ENCODE measurements around the gene MTHFSD. TPM values are rescaled to one million over a fixed set of nuclear protein-coding genes. Genes with fewer than 3 reads are reported as not detected.

MTHFSD gene
- polyA plus RNA-seq, 1 donor from 2014 or later, result 25.0 TPM

GRCh38 chr16:86521236-86522197, 33.5 kb downstream of the MTHFSD start:
- Histone ChIP-seq H3K9me2 (ENCODE audit: insufficient read depth, low read length) (no peaks in the 10 kb centered on the region), H2AFZ (ENCODE audit: low read depth, low read length) (no peak overlapping the region), H3K79me2 (replicated peaks; ENCODE audit: insufficient read depth, low read length) (no peaks in the 10 kb centered on the region), H3K4me2 (ENCODE audit: low read length) (no peak overlapping the region), H4K20me1 (ENCODE audit: insufficient read depth) (no peaks in the 10 kb centered on the region), H3K4me3 (ENCODE audit: low read length) (no peak overlapping the region), H3K27ac (ENCODE audit: low read length) (no peak overlapping the region), H3F3A (ENCODE audit: insufficient read depth, low read length, poor library complexity, severe bottlenecking) (no peaks in the 10 kb centered on the region), H3K36me3 (ENCODE audit: insufficient read depth, low read length) (no peaks in the 10 kb centered on the region), H3K9ac (ENCODE audit: low read length) (no peak overlapping the region), H3K9me3 (ENCODE audit: low read length) (no peaks in the 10 kb centered on the region), H3K27me3 (ENCODE audit: insufficient read depth, low read depth, low read length) (peaks cover 40% of the 10 kb centered on the region)
- no peak for TF ChIP-seq REST (IDR thresholded peaks at IDR 0.05; ENCODE audit: borderline replicate concordance)
- no peak for TF ChIP-seq EP300 (conservative IDR thresholded peaks at IDR 0.05; ENCODE audit: poor library complexity, severe bottlenecking)
- TF ChIP-seq TAF1 (IDR thresholded peaks at IDR 0.05; ENCODE audit: low read depth), result no peak
- TF ChIP-seq POLR2AphosphoS5 (IDR thresholded peaks at IDR 0.05), result no peak
- no peak for TF ChIP-seq MXI1 (conservative IDR thresholded peaks at IDR 0.05; ENCODE audit: poor library complexity, severe bottlenecking)
- TF ChIP-seq RAD21 (conservative IDR thresholded peaks at IDR 0.05), result no peak
- TF ChIP-seq EZH2 (IDR thresholded peaks at IDR 0.05; ENCODE audit: borderline replicate concordance, insufficient read depth, low read length, poor library complexity, severe bottlenecking), result no peak
- TF ChIP-seq CTCF (IDR thresholded peaks at IDR 0.05; ENCODE audit: poor library complexity, severe bottlenecking), result no peak

DNA sequence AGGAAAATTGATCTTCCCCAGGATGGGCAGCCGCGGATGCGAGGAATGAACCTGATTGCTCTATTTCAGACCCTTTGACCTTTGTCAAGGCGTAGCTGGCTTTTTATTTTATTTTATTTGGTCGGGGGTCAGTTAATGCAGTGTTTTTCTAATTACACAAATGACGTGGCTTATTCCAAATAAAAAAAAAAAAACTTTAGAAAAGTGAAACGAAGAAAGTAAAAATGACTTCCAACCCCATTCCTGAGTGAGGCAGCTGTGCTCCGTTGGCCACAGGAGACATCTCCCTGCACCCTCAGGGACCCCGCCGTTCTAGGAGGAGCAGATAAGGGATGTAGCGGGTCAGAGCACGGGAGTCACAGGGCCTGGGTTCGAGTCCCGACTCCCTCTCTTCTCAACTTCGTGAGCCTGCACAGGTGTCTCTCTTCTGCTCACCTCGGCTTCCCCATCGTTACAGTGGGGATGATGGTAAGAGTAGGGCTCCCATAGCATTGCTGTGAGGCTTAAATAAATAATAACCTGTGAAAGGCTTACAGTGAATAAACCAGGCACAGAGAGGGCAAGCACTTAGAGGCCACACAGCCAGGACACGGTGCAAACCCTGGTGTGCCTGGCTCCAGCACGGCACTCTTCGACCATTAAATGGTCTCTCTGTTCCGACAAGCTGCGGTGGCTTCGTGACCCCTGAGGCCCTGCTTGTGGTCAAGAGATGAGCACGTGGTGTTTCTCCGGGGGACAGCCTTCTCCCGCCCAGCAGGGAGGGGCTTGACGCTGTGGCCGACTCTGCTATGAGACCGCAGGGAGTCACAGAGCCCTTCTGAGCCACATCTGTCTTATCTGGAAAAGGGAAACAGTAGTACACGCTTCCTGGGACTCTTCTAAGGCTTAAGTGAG, 34.5 kb downstream of the MTHFSD start:
- H3K4me2 ChIP-seq (ENCODE audit: low read length), result no peak overlapping the region

More for the DNA sequence above, 34.5 kb downstream of the MTHFSD start:
- Histone ChIP-seq H4K20me1 (ENCODE audit: insufficient read depth) (no peaks in the 10 kb centered on the region), H3F3A (ENCODE audit: insufficient read depth, low read length, poor library complexity, severe bottlenecking) (no peaks in the 10 kb centered on the region), H3K9me3 (ENCODE audit: low read length) (no peaks in the 10 kb centered on the region), H3K27ac (ENCODE audit: low read length) (no peak overlapping the region), H3K9me2 (ENCODE audit: insufficient read depth, low read length) (no peaks in the 10 kb centered on the region), H2AFZ (ENCODE audit: low read depth, low read length) (no peak overlapping the region), H3K9ac (ENCODE audit: low read length) (no peak overlapping the region), H3K27me3 (ENCODE audit: insufficient read depth, low read depth, low read length) (peaks cover 49% of the 10 kb centered on the region), H3K79me2 (replicated peaks; ENCODE audit: insufficient read depth, low read length) (no peaks in the 10 kb centered on the region), H3K36me3 (ENCODE audit: insufficient read depth, low read length) (no peaks in the 10 kb centered on the region), H3K4me3 (ENCODE audit: low read length) (no peak overlapping the region)
- TF ChIP-seq RAD21 (conservative IDR thresholded peaks at IDR 0.05) (no peak), POLR2AphosphoS5 (IDR thresholded peaks at IDR 0.05) (no peak), SMC3 (conservative IDR thresholded peaks at IDR 0.05; ENCODE audit: poor library complexity) (peak; percentile 3), TAF1 (IDR thresholded peaks at IDR 0.05; ENCODE audit: low read depth) (no peak), CTCF (IDR thresholded peaks at IDR 0.05; ENCODE audit: poor library complexity, severe bottlenecking) (no peak)
